Measurements from ENCODE around the gene PSG7.
"Not testable (repeated sequence)": the region's sequence is repeated elsewhere in the genome, so short reads cannot be mapped to it uniquely, and the experiment has no call there.

The PSG7 gene

GRCh38 chr19:42937107-42937506 is at the start of gene PSG7:
Gene PSG7 (minus strand): TSS chr19:42937207. CDS start chr19:42937076, 131 bp downstream.
- not testable (repeated sequence) for DNase-seq

GRCh38 chr19:42985588-42985987 is 48.6 kb upstream of the PSG7 start:
- DNase-seq: no peak

- not testable (repeated sequence) for DNase-seq
These were observed 45.1 kb upstream of the PSG7 start for GRCh38 chr19:42982111-42982510.

- not testable (repeated sequence) for DNase-seq
These were observed 34.4 kb upstream of the PSG7 start for GRCh38 chr19:42971451-42971850.

- no peak for DNase-seq
These were observed 28.2 kb upstream of the PSG7 start for GRCh38 chr19:42965176-42965575.

- DNase-seq: no peak
These were observed 24.1 kb upstream of the PSG7 start for GRCh38 chr19:42961119-42961518.

GRCh38 chr19:42952126-42952525 is 15.1 kb upstream of the PSG7 start:
- DNase-seq: not testable (repeated sequence)

- not testable (repeated sequence) for DNase-seq
These were observed 14.5 kb upstream of the PSG7 start for GRCh38 chr19:42951476-42951875.

GRCh38 chr19:42942187-42942789 is 5.3 kb upstream of the PSG7 start:
- DNase-seq: no peak

- not testable (repeated sequence) for DNase-seq
These were observed 2.3 kb downstream of the PSG7 start for GRCh38 chr19:42934726-42935125.

- DNase-seq: not testable (repeated sequence)
These were observed 2.8 kb downstream of the PSG7 start for GRCh38 chr19:42934183-42934582.

GRCh38 chr19:42933412-42933811 is 3.6 kb downstream of the PSG7 start:
- DNase-seq: not testable (repeated sequence)

- not testable (repeated sequence) for DNase-seq
These were observed 4.4 kb downstream of the PSG7 start for GRCh38 chr19:42932485-42933101.

GRCh38 chr19:42930214-42930613 is 6.8 kb downstream of the PSG7 start:
- DNase-seq: not testable (repeated sequence)

- no peak for DNase-seq
These were observed 8.1 kb downstream of the PSG7 start for GRCh38 chr19:42928896-42929295.

- DNase-seq: no peak
These were observed 10.2 kb downstream of the PSG7 start for GRCh38 chr19:42926781-42927180.

GRCh38 chr19:42923106-42923505 is 13.9 kb downstream of the PSG7 start:
- DNase-seq: not testable (repeated sequence)

- DNase-seq: not testable (repeated sequence)
These were observed 16.0 kb downstream of the PSG7 start for GRCh38 chr19:42920971-42921370.

- DNase-seq: no peak
These were observed 17.3 kb downstream of the PSG7 start for GRCh38 chr19:42919757-42920079.

- DNase-seq: not testable (repeated sequence)
These were observed 17.8 kb downstream of the PSG7 start for GRCh38 chr19:42919070-42919756.

GRCh38 chr19:42918377-42919069 is 18.5 kb downstream of the PSG7 start:
- DNase-seq: not testable (repeated sequence)

- not testable (repeated sequence) for DNase-seq
These were observed 19.4 kb downstream of the PSG7 start, which contains the start of gene PSG6 for GRCh38 chr19:42917634-42918033. Gene PSG6 (minus strand): TSS chr19:42917894. CDS start chr19:42917792, 102 bp downstream.

- DNase-seq: not testable (repeated sequence)
These were observed 20.1 kb downstream of the PSG7 start for GRCh38 chr19:42916931-42917330.
